ENCODE measurements around the gene PRUNE2.

Gene PRUNE2

GRCh38 chr9:76610011-76610352 is 295.9 kb downstream of the PRUNE2 start:
- peak; percentile 52 to 54 for DNase-seq (ENCODE audit: low read depth in 1 of 2, low spot score in 1 of 2)
- Histone ChIP-seq H3K27me3 (ENCODE audit: insufficient read depth, poor library complexity, severe bottlenecking) (no peaks in the 10 kb centered on the region), H3K4me3 (replicated peaks; ENCODE audit: insufficient read depth, low read length) (no peak overlapping the region), H3K27ac (replicated peaks) (peak overlapping the region; percentile 21)
- TF ChIP-seq CTCF (IDR thresholded peaks at IDR 0.05; ENCODE audit: insufficient read depth, low read length) (no peak), POLR2AphosphoS5 (IDR thresholded peaks at IDR 0.05; ENCODE audit: low read depth) (peak; percentile 57; the same call in 1 of the 2 replicates), REST (IDR thresholded peaks at IDR 0.05; ENCODE audit: insufficient replicate concordance, low read depth) (no peak), GABPA (IDR thresholded peaks at IDR 0.05; ENCODE audit: low read depth) (no peak), SPI1 (IDR thresholded peaks at IDR 0.05; ENCODE audit: borderline replicate concordance, low read depth) (no peak)

- DNase-seq (ENCODE audit: low read depth in 1 of 2, low spot score in 1 of 2), result no peak
- H3K27ac ChIP-seq (replicated peaks), result peak overlapping the region; percentile 21
- no peaks in the 10 kb centered on the region for H3K27me3 ChIP-seq (ENCODE audit: insufficient read depth, poor library complexity, severe bottlenecking)
- H3K4me3 ChIP-seq (replicated peaks; ENCODE audit: insufficient read depth, low read length), result no peak overlapping the region
- no peak for TF ChIP-seq SPI1 (IDR thresholded peaks at IDR 0.05; ENCODE audit: borderline replicate concordance, low read depth)
- TF ChIP-seq REST (IDR thresholded peaks at IDR 0.05; ENCODE audit: insufficient replicate concordance, low read depth), result no peak
- no peak for TF ChIP-seq GABPA (IDR thresholded peaks at IDR 0.05; ENCODE audit: low read depth)
- TF ChIP-seq POLR2AphosphoS5 (IDR thresholded peaks at IDR 0.05; ENCODE audit: low read depth), result no peak
- no peak for TF ChIP-seq CTCF (IDR thresholded peaks at IDR 0.05; ENCODE audit: insufficient read depth, low read length)
Measured at GRCh38 chr9:76609285-76610010, 296.5 kb downstream of the PRUNE2 start.

- DNase-seq (ENCODE audit: low read depth in 1 of 2, low spot score in 1 of 2), result no peak
- Histone ChIP-seq H3K27me3 (ENCODE audit: insufficient read depth, poor library complexity, severe bottlenecking) (no peaks in the 10 kb centered on the region), H3K4me3 (replicated peaks; ENCODE audit: insufficient read depth, low read length) (no peak overlapping the region), H3K27ac (replicated peaks) (peak overlapping the region; percentile 31; the same call in 1 of the 2 replicates)
- no peak for TF ChIP-seq GABPA (IDR thresholded peaks at IDR 0.05; ENCODE audit: low read depth)
- no peak for TF ChIP-seq POLR2AphosphoS5 (IDR thresholded peaks at IDR 0.05; ENCODE audit: low read depth)
- TF ChIP-seq CTCF (IDR thresholded peaks at IDR 0.05; ENCODE audit: insufficient read depth, low read length), result no peak
- TF ChIP-seq REST (IDR thresholded peaks at IDR 0.05; ENCODE audit: insufficient replicate concordance, low read depth), result no peak
- TF ChIP-seq SPI1 (IDR thresholded peaks at IDR 0.05; ENCODE audit: borderline replicate concordance, low read depth), result no peak
Measured at GRCh38 chr9:76608575-76609273, 297.2 kb downstream of the PRUNE2 start.

All from HL-60 (cell line).